Fibroblast of gingiva (primary cell): ENCODE results near the gene GNG3.
A peak's percentile ranks its signal among the peaks of the same experiment; 100 is the strongest.
"Not testable (repeated sequence)": the region's sequence is repeated elsewhere in the genome, so short reads cannot be mapped to it uniquely, and the experiment has no call there.

Experiments used
- DNase-seq: peaks from one replicate; pipeline ENCODE4 v3.0.0-alpha.2; 2011; ENCODE audit warnings: low read depth

Gene GNG3

GRCh38 chr11:62716816-62717215 lies 9.3 kb downstream of the GNG3 start:
- DNase-seq: no peak

DNA sequence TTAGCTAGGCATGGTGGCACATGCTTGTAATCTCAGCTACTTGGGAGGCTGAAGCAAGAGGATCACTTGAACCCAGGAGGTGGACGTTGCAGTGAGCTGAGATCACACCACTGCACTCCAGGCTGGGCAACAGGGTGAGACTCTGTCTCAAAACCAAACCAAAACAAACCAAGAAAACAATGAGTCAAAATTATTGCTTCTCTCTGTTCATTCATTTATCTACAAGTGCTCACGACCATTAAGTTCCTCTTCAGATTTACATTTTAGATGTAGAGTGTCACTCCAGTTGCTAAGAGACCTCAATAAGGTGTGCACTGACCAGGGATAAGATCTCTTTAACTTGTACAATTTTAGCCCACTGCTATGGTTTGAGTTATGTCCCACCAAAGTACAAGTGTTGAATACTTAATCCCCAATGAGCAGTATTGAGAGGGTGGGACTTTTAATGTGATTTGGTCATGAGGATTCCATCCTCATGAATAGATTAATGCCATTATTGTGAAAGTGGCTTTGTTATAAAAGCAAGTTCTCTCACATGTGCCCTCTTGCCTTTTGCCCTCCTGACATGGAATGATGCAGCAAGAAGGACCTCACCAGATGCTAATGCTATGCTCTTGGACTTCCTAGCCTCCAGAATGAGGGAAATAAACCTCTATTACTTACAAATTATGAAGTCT lies 12.0 kb downstream of the GNG3 start:
- DNase-seq: peak; percentile 74

DNA sequence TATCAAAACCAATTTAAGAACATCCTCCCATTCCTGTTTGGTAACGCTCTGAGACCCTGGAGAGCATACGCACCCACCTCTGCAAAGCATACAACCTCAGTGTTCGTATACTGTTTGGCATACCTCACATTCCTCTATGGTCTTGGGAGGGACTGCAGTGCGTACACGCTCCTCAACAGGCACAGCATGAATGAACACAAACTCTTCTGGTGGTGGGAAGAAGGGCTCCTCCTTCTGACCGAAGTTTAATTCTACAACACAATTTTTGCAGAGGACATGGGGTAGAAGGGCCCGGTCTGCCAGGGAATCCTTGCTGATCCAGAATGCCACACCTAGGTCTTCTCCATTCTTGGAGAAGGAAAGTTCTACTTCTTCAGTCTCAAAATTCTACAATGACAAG lies 14.5 kb downstream of the GNG3 start:
- peak; percentile 21 for DNase-seq

DNA sequence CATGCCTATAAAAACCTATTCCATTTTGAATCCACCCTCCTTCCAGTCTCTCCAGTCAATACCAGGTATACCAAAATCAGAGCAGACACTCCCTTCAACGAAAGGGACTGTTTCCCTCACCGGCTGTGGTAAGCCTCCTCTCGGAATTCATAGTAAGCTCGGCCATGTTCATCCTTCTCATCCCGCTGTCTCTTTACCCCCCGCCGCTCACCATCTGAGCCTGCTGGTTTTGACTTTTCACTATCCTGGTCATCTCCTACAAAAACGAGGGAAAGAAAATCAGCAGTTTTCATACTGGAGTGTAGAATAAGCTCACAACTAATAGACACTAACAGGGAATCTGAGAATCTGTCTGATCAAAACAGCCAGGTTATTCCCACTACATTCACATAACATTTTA lies 16.7 kb downstream of the GNG3 start:
- DNase-seq: no peak

- DNase-seq: no peak
Measured at GRCh38 chr11:62725646-62726045, 18.2 kb downstream of the GNG3 start.

- no peak for DNase-seq
Measured at GRCh38 chr11:62726156-62726914, 18.9 kb downstream of the GNG3 start.

- DNase-seq: no peak
Measured at GRCh38 chr11:62726915-62727164, 19.4 kb downstream of the GNG3 start.

- DNase-seq: peak; percentile 99
Measured at GRCh38 chr11:62727165-62727871, 19.8 kb downstream of the GNG3 start, which contains the start of gene HNRNPUL2. Gene HNRNPUL2 (minus strand): TSS chr11:62727457. CDS start chr11:62727156, 301 bp downstream.

GRCh38 chr11:62727872-62728170 lies 20.3 kb downstream of the GNG3 start:
- DNase-seq: peak; percentile 95

GRCh38 chr11:62728171-62728988 lies 20.9 kb downstream of the GNG3 start, which contains the start of gene TTC9C:
Gene TTC9C (plus strand): TSS chr11:62728486. CDS start chr11:62728849, 363 bp downstream.
- peak; percentile 82 for DNase-seq

GRCh38 chr11:62730076-62730475 lies 22.6 kb downstream of the GNG3 start:
- not testable (repeated sequence) for DNase-seq

GRCh38 chr11:62732830-62733229 lies 25.4 kb downstream of the GNG3 start:
- DNase-seq: peak; percentile 64

DNA sequence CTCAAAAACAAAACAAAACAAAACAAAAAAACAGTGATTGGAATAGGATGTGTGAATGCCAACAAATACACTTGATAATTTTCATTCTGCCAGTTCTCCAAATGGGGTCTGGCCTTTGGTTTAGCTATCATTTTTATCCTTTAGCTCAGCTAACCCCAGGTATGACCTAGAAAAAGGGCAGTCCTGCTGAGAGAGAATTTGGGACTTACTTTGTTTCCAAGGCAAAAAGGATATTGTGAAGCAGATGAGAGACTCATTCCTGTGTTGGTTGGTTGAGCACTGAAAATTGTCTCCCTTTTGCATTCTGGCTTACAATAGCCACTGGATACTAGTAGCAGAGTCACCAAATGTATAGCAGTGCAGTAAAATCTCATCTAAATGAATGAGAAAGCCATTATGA lies 29.7 kb downstream of the GNG3 start:
- no peak for DNase-seq

- DNase-seq: no peak
Measured at GRCh38 chr11:62747475-62748160, 40.1 kb downstream of the GNG3 start.

DNA sequence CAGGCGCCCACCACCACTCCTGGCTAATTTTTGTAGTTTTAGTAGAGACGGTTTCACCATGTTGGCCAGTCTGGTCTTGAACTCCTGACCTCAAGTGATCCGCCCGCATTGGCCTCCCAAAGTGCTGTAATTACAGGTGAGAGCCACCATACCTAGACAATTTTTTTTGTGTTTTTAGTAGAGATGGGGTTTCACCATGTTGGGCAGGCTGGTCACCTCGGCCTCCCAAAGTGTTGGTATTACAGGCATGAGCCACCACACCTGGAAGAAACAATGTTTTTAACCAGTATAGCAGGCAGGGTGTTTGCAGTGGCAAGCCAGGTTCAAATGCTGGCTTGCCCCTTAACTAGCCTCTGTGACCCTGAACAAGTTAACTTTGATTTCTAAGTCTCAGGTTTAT lies 42.5 kb downstream of the GNG3 start:
- not testable (repeated sequence) for DNase-seq

- no peak for DNase-seq
Measured at GRCh38 chr11:62752177-62752785, 44.8 kb downstream of the GNG3 start.

DNA sequence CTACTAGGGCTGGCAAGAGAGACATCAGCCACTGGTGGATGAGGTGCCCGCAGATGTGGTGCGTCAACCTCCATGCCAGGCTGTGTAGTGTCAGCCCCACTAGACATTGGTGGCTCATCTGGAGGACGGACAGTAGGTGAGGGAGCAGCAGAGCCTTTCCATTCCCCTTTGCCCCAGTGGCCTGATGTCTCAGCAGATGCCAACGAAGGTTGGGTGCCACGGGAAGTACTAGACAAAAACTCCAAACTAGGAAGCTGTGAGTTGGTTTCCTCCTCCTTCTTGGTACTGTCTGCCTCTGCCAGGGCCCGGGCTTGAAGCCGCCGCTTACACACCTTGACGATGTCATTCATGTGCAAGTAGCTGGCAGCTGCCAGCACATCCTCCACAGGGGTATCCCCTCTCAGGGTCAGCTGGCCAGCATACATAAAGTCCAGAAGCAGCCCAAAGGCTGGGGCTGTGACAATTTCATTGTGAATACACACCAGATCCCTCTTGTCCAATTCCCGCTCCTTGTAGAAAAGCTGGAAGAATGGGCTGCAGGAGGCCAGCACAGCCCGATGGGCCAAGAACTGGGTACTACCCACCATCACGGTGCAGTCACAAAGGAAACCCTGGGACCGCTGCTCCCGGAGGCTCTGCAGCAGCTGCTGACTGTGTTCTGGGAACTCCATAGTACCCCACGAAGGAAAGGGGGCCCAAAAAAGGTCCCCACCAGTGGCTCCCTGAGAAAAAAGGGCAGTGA lies 45.7 kb downstream of the GNG3 start:
- DNase-seq: no peak

DNA sequence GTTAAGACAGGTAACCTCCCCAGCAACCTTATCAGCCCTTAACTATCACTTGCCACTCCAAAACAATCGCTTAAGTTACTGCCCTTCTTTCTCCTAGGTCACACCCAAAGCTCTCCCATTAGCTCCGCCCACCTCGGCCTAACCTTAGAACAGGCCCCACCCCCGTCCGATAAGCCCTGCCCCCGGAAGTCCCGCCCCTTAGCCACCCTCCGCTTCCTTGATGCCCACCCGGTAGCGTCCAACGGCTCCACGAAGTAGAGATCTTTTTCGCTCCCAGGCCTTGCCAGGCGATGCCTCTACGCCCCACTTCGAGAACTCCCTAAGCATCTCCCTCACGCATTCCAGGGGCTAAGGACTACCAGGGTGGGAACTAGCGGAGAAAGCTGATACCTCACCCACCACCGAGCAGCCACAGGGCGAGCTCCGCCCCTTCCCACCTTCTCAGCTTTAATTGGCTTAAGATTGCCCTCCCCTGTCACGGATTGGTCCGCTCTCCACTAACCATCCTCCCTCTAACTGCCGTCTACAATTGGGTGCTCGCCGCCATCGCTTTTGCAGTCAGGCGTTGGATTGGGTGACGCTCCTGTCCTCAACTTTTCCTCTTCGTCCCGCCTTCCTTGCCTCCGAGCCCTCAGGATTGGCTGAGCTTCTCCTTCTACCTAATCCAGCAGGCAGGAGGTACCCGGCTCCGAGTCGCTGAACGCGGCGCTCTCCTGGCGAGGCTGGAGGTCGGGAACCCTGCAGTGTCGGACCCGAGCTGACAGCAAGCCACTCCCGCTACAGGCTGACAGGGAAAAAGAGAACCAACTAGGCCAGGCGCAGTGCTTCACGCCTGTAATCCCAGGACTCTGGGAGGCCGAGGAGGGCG lies 46.5 kb downstream of the GNG3 start, which contains the start of gene ZBTB3:
ZBTB3 (minus strand) TSS at position 425 of the 868 bp plus-strand sequence. CDS start 496 bp downstream, outside the sequence.
- DNase-seq: peak; percentile 99

DNA sequence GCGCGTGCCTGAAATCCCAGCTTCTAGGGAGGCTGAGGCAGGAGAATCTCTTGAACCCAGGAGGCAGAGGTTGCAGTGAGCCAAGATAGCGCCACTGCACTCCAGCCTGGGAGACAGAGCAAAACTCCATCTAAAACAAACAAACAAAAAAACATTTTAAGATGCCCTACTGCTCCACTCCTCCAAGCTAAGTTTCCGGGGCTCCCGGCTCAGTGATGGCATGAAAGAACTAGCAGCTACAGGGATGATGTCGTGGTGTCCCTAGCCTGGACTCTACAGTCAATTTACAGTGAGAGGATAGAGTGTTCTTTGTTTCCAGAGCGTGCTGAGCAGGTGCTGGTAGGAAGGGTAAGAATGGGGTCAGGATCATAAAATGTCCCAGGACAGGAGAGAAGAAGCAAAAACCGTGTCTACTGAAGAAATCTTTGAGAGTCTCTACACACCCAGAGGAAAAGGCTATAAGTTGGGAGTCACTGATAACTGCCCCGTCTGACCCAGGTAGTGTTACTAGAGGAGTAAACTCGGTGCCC lies 47.7 kb downstream of the GNG3 start:
- no peak for DNase-seq
